Activated T-cell treated with anti-CD3 and anti-CD28 coated beads, Interleukin-2, amount 50 U/mL, for 48 hours (primary cell): ENCODE results near the gene CDK5RAP2.
"Not testable (repeated sequence)": the region's sequence is repeated elsewhere in the genome, so short reads cannot be mapped to it uniquely, and the experiment has no call there.

Experiments used
- DNase-seq, 2 experiments: peaks; one replicate each; pipeline ENCODE4 v3.0.0-alpha.2; 2020

Gene CDK5RAP2

GRCh38 chr9:120587328-120587727 lies 7.4 kb upstream of the CDK5RAP2 start:
- DNase-seq = no peak

GRCh38 chr9:120583958-120584369 lies 4.0 kb upstream of the CDK5RAP2 start:
- DNase-seq = no peak

- DNase-seq = no peak
These were observed 572 bp downstream of the CDK5RAP2 start for GRCh38 chr9:120579139-120580050.

- DNase-seq = no peak
These were observed 5.5 kb downstream of the CDK5RAP2 start for GRCh38 chr9:120574473-120574872.

- DNase-seq = no peak
These were observed 7.5 kb downstream of the CDK5RAP2 start for GRCh38 chr9:120572472-120572871.

GRCh38 chr9:120571443-120572257 lies 8.3 kb downstream of the CDK5RAP2 start:
- no peak for DNase-seq

- no peak for DNase-seq
These were observed 9.7 kb downstream of the CDK5RAP2 start for GRCh38 chr9:120570296-120570695.

GRCh38 chr9:120569556-120569955 lies 10.4 kb downstream of the CDK5RAP2 start:
- no peak for DNase-seq

- DNase-seq = no peak
These were observed 11.2 kb downstream of the CDK5RAP2 start for GRCh38 chr9:120568816-120569215.

GRCh38 chr9:120567874-120568273 lies 12.1 kb downstream of the CDK5RAP2 start:
- no peak for DNase-seq

- no peak for DNase-seq
These were observed 12.9 kb downstream of the CDK5RAP2 start for GRCh38 chr9:120567081-120567480.

- no peak for DNase-seq
These were observed 15.4 kb downstream of the CDK5RAP2 start for GRCh38 chr9:120564589-120564988.

GRCh38 chr9:120562861-120563443 lies 17.0 kb downstream of the CDK5RAP2 start:
- DNase-seq = no peak

- DNase-seq = no peak
These were observed 18.3 kb downstream of the CDK5RAP2 start for GRCh38 chr9:120561709-120562108.

GRCh38 chr9:120559546-120559945 lies 20.4 kb downstream of the CDK5RAP2 start:
- DNase-seq = no peak

GRCh38 chr9:120558454-120558853 lies 21.5 kb downstream of the CDK5RAP2 start:
- no peak for DNase-seq

GRCh38 chr9:120557205-120557604 lies 22.8 kb downstream of the CDK5RAP2 start:
- no peak for DNase-seq

GRCh38 chr9:120556775-120557174 lies 23.2 kb downstream of the CDK5RAP2 start:
- DNase-seq = no peak

- DNase-seq = no peak
These were observed 24.1 kb downstream of the CDK5RAP2 start for GRCh38 chr9:120555839-120556238.

GRCh38 chr9:120552210-120552704 lies 27.7 kb downstream of the CDK5RAP2 start:
- DNase-seq = not testable (repeated sequence)

- no peak for DNase-seq
These were observed 34.0 kb downstream of the CDK5RAP2 start for GRCh38 chr9:120545701-120546550.

GRCh38 chr9:120544441-120544840 lies 35.5 kb downstream of the CDK5RAP2 start:
- DNase-seq = no peak
